Stimulated activated CD8-positive, alpha-beta memory T cell treated with anti-CD3 and anti-CD28 coated beads, Interleukin-4, amount 100 ng/mL, for 48 hours (primary cell): ENCODE data around the gene SH3BGR.
"Not testable (repeated sequence)": the region's sequence is repeated elsewhere in the genome, so short reads cannot be mapped to it uniquely, and the experiment has no call there.

Experiments used
- DNase-seq: peaks from one replicate; pipeline ENCODE4 v3.0.0-alpha.2; 2020

Gene SH3BGR

DNA sequence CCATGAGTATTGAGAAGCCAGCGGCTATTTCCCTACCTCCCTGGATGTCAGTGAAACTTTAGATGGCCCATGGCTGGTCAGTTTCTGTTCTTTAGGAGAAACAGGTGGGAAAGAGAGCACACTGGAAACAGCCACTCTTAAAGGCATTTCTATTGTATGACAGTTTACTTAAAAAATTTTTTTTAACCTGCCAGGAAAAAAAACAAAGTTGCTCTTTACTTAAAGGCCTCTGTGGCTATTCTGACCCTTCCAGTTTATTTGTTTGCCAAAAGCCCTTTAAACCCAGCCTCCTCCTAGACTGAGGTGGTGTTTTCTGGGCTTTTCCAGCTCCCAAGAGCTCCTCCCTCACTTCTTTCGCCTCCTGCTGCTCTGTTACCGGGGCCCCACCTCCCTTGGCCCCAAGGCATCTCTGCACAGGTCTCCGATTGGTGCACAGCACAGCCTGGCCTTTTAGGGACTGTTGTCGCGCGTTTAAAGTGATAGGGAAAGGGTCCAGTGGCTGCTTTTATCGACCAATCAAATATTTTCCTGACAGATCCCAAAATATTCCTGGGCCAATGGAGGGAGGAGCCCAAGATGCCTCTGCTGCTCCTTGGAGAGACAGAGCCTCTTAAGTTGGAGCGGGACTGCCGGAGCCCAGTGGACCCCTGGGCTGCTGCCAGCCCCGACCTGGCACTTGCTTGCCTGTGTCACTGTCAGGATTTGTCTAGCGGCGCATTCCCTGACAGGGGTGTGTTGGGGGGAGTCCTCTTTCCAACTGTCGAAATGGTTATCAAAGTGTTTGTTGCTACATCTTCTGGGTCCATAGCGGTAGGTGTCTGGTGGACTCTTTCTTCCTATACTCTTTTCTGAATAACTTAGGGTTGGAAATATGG, at the start of gene SH3BGR:
TSS of gene SH3BGR (plus strand) at position 639 of the 875 bp plus-strand sequence. CDS start at position 766, 127 bp downstream.
- no peak for DNase-seq

DNA sequence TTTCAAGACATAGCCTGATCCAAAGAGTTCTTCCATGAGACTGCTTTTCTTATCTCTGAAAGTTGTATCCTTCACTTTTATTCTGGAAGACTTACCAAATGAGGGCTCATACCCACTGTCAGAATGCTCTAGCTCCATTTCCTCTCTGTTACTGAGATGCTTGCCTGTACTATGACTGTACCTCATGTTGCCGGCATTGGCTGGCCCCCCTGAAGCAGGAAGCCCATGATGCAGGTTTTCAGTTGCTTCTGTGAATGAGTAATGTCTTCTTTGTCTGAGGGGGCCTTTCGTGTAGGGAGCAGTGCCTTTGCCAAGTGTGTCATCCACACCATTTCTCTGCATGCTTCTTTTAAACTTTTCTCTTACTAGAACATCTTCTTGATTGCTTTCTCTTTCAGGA, 45.7 kb upstream of the SH3BGR start:
- DNase-seq, result no peak

DNA sequence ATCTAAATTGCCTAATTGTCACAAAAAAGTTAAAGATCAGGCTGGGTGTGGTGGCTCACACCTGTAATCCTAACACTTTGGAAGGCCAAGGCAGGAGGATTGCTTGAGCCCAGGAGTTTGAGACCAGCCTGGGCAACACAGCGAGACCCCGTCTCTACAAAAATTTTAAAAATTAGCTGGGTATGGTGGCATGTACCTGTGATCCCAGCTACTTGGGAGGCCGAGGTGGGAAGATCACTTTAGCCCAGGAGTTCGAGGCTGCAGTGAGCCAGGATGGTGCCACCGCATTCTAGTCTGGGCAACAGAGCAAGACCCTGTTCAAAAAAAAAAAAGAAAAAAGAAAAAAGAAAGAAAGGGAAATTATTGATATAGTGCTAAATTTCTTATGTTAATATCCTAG, 32.6 kb upstream of the SH3BGR start:
- not testable (repeated sequence) for DNase-seq

DNA sequence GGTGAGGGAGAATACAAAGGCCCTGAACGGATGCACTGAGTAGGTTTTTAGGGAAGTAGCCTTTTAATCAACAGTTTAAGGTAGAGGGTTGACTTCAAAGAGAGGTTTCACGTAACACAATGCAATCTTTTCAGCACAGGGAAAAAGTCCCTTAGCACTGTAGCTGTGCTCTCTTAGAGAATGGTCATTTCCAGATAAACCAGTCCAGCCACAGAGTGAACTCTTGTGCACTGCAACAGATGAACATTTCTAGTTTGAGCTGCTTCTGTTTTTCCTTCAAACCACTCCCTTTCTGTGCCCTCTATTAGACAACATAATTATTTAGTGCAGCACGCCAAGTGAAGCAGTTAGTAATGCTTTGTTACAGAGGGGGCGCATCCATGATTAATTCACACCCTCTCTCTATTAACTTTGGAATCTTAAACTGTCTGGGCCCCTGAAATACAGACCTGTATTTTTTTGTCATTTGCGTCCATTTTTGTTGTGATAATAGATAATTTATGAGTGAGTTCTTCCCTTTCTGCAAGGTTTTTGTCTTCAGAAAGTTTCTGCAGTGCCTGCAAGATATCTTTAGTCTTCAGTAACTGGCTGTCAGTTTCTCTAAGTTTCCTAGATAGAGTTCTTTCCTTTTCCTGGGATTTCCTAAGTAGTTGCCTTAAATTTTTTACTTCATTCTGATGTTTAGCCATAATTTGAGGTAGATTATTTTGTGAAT, 29.1 kb upstream of the SH3BGR start:
- DNase-seq, result no peak

DNA sequence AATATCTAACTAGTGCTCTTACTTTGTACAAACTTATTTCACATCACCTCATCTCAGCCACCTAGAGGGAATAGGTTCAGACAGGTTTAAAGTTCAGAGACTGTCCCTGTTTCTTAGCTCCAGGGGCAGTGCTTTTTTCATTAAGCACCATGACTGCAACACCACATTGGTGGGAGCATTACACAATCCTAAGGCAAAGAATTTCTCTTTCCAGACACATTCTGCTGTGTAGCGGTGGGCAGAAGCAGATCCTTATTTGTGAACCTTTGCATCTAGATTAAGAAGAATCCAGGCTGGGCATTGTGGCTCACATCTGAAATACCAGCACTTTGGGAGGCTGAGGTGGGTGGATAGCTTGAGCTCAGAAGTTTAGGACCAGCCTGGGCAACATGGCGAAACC, 22.3 kb upstream of the SH3BGR start:
- no peak for DNase-seq

DNA sequence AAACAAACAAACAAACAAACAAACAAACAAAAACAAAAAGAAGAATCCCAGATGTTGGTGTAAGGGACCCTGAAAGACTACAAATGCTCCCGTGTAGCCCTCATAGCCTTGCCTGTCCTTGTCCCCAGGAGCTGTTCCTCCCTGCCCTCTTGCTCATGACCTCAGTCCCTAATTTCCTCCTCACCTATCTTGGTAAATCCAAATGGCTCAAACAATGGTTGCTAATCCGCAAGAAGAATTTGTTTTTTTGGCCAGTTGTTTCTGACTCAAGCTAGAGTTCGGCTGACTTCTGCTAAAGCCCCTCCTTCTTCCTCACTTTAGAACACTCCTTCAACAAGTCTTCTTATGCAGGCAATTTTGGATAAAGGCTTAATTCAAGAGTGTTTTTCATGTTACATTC, 21.8 kb upstream of the SH3BGR start:
- no peak for DNase-seq

DNA sequence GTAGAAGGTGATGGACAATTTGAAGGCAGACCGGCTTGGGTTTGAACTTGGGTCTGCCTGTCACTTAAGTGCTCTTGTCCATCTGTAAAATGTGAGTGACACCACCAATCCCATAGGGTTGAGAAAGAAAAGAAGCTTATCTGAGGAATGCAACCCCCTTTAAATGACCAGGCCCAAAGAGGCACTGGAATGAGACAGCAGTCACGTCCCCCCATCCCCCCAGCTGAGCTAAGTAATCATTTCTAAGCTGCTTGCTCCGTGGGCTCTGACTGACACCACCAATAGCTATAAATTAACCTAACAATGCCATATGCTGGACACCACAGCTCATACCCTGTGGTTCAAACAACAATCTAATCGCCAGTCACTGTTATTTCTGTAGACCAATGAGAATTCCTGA, 21.3 kb upstream of the SH3BGR start:
- no peak for DNase-seq

DNA sequence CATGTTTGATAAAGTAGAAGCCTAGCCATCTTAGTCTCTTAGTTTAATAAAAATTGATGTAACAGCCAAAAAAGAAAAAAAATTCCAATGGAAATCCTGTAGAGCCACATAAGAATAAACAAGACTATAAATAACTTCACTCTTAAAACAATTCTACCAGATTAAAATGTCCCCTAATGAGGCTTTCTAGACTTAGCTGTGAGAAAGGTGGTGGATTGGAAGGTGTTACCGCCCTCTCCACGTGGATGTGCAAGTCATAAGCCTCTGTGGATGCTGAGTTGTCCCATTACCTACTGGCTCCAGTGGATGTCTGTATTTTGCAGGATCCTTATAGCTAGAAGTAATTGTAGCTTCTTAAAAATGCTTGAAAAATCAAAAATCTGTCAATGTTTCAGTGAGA, 20.8 kb upstream of the SH3BGR start:
- DNase-seq, result no peak

DNA sequence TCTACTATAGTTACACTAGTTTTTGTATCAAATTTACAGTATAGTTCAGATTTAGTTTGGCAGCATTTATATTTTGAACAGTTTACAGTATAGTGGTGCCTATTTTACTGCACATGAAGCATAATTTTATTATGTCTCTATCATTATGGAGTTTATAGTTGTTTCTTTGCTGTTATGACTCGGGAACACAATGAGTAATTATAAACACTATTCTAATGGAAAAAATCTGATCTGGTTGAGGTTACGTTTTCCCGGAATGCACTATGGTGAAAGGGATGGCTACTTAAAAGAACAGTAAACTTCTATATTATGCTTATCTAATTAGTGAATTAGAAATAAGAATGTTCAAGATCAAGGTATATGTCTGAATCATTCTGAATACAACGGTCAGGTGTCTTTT, 16.8 kb upstream of the SH3BGR start:
- DNase-seq, result no peak

DNA sequence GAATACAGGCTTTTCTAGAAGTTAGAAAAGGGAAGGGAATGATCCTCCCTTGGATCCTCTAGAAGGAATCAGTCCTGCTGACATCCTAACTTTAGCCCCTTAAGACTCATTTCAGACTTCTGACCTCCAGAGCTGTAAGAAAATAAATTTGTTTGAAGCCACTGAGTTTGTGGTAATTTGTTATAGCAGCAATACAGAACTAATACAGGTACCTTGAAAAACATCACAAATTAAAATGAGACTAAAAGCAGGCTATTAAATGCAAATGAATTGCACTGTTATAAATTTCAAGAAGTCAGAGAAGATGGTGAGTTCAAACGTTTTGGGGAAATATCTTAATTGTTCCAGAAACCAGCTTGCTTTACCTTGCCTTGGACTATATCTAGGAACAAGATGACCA, 12.5 kb upstream of the SH3BGR start:
- DNase-seq, result no peak

DNA sequence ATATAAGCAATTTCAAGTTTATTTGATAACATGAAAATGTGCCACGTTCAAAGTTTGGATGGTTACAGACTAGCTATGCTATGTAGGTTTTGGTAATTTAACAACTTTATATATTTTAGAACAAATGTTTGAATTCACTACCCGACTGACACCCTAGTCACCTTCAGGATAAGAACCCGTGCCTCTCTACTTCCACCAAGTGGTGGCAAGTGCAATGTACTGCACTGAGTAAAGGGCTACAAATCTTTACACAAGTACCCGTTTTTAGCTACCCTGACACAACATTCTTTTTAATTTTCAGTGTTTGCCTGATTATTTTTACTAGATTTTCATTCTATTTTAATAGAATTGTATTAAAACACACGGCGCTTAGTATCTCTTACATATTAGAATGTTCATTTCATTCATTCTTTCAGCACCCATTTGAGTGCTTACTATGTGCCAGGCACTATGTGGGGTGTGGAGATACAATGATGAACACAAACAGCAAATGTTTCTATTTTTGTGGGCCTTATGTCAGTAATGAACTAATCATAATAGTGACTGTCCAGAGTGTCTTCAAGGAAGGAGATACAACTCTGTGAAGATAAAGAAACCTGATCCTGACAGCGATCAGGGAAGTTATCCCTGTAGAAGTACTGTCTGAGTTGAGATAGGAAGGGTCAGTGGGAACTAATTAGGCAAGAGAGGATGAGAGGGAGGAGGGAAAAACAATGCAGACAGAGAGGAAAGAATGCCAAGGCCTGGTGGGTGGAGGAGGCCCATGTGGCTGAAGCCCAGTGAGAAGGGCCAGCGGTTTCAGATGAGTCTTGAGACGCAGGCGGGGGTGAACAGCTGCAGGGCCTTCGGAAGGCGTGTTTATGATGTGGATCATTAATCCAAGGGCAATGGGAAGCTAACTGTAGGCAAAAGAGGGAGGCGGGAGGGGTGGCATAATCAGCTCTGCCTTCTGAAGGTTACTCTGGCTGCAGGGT, 10.0 kb upstream of the SH3BGR start:
- DNase-seq, result peak; percentile 31

DNA sequence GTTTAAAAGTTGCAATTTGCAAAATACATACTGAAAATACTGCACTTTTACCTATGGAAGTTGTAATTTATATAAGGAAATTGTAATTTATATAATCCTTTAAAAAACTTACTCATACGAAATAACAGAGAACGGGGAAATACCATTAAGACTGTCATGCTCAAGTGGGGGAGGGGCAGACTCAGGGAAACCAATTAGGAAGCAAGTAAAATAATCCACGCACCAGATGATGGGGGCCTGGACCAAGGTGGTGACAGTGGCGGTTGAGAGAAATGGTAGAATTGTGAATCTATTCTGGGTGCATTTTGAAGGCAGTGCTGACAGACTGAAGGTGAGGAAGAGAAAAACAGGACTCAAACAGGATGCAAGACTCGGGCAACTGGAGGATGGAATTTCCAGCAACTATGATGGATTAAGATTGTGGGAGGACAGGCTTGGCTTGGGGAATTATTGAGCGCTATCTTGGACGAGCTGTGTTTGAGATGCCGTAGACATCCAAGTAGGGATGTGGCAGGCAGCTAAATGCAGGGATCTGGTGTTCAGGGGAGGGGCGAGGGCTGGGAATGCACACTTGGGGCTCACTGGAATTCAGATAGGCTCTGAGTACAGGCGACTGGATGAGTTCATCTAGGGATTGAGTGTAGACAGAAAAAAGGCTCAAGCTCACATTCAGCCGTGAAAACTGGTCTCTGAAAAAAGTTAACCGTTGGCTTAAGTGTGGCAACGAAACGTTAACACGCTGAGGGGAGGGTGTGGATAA, 7.2 kb upstream of the SH3BGR start:
- DNase-seq, result no peak

DNA sequence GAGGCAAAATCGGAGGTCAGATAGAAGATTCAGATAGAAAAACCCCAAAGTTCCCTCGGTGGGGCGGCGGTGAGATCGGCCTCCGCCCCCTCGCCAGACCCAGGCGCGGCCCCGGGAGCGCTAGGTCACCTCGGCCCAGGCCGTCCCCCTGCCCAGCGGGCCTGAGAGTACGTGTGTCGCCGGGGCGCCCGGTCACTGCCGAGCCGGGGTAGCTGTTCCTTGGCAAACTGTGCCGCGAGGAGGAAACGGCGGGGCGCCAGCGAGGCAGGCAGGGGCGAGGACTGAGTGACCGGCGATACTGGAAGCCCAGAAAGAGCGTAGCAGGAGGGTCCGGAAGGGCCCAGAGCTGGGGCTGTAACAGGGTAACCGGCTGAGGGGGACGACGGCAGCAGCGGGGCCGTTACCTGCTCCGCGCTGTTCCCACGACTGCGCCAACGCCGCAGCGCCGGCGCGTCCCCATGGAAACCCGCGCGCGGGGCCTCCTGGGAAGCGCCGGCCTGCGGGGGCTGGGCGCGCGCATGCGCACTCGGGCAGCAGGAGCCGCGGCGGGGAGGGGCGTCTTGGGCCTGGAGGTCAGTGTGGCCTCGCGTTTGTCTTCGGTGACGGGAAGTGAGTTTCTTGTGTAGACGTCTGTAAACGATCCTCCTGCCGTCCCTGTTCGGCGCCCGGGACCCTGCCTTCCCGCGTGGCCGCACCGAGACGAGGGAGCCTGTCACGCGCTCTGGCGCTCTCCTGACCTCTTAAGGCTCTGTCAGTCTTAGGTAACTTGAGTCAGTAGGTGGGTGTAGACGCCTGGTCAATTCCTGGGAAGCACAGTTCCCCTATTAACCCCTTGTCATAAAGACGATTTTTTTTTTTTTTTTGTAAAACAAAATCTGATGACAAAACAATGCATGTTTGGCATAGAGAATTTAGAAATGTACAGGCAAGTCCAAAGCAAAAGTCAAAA, 6.2 kb upstream of the SH3BGR start, which contains the start of gene LCA5L:
TSS of gene LCA5L (minus strand) at position 458 of the 949 bp plus-strand sequence. CDS start 17,285 bp downstream, outside the sequence.
- peak; percentile 93 for DNase-seq

DNA sequence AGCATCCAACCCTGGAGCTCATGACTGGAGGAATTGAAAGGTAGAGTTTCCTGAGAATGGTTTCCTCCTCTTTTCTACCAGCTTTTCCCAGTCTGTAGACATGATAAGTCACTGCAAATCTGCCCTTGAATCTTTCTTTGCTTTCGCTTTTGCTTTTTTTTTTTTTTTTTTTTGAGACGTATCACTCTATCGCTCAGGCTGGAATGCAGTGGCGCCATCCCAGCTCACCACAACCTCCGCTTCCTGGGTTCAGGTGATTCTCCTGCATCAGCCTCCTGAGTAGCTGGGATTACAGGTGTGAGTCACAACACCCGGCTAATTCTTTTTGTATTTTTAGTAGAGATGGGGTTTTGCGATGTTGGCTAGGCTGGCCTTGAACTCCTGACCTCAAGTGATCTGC, 4.5 kb upstream of the SH3BGR start:
- no peak for DNase-seq

DNA sequence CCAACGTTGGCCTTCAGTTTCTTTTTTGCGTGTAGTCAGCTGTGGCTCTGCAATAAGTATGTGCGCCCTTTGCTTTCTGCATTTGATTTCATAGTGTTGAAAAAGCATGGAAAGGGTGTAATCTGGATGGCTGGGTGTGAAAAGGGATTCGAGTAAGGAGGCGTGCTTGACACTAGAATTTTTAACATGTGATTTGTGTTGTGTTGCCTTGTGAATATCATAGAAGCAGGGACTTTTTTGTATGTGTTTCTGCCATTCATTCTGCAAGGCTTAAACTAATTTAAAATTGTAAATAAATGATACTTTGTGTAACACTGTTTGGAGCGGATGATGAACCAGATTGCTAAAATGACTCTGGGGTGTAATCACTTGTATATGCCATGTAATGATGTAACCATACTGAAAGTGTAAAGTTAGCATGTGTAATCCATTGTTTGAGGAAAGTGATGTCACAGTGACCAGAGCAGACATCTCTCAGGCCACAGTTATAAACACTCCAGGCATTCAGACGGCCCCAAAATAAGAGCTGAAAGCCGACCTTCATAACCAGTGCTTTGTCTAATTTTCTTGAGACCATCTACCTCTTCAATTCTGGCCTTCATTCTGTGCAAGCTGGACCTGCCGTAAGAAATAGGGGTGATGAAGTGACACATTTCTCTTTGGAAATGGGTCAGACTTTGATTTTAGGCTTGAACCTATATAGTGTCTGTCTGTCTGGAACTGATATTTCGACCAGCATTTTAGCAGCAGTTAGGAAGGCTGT, 618 bp downstream of the SH3BGR start:
- DNase-seq, result no peak

DNA sequence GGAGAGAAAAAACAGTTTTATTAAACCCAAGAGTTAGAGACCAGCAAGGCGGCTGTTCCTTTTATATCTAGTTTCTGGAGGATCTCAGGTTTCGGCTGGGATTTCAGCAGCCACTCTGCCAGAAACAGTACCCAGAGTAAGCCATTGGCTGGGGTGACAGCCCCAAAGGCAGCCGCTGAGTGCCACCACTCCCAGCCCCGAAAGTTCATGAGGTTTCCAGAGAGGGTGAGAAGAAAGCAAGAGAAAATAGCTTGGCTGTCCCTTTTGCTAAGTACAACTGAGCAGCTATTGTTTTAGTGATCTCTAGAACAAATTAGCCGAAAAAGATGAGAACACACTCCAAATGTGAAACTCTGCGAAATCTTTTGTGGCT, 1.2 kb downstream of the SH3BGR start:
- no peak for DNase-seq

DNA sequence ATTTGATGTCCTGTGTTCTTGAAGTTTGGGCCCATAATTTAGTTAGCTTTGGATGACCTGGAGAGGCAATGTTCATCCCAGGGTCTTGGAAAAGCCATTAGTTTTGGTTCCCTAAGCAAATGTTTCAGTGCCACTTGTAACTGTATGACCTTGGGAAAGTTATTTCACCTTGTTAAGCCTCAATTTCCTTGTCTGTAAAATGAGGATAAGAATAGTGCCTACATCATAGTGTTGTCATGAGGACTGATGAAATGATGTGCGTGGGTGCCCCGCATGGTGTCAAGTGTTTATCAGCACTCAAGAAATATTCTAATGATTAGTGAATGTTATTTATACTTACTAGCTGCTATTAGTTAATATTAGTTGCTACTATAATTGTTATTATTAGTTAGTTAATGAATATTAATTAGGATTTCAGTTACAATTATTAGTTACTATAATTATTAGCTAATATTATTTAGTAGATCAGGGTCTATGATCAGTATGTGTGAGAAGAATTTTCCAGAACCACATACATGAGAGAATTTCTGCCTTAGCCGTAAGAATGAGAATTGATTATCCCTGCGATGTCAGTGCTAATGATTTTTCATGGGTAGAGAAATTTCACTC, 1.9 kb downstream of the SH3BGR start:
- no peak for DNase-seq

DNA sequence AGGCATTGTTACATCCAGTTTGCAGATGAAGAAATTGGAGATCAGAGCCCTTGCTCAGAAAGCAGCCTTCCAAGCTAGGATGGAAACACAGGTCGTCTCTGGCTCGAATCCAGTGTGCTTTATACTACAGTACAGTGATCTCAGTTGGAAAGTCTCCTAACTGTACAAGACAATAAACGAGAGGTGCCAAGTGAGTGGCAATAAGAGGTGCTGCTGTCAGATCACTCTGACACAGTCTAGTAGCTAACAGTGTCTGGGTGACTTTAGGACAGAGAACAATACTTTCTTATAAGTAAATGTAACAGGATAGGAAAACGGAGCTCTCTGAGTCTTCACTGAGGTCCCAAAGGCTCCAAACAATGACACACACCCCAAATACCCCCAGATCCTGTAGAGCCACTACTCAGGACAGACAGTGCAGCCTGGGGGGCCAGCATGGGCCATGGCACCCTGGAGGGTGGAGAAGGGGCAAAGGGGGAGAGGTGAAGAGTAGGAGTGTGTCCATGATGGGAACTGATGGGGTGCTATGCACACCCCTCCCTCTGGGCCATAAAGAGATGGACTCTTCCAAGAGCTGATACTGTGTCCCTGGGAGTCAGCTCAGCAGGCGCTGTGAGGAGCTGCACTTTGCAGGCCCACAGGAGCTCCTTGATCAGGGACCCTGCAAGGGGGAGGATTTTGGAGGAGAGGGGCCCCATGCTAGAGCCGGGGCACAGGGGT, 3.3 kb downstream of the SH3BGR start:
- DNase-seq, result no peak

DNA sequence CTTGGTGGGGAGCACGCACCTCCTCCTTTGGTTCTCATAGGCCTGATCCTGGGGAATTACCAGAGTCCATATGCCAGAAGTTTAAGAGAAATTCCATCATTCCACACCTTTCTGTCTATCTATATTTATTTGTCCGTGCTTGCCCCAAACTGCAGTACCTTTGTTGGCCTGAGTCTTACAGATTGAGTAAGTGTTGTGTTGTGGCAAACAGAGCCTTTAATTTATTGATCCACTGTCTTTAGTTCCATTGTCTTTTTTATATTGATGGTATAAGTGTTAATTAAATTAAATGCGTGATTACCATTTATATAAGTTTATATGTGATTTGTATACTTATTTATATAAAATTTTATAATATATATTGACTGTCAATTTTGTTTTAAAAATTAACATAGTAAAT, 4.9 kb downstream of the SH3BGR start:
- no peak for DNase-seq
